GM10266 (cell line): Measurements from ENCODE around the gene ZDHHC11.
"Not testable (repeated sequence)": the region's sequence is repeated elsewhere in the genome, so short reads cannot be mapped to it uniquely, and the experiment has no call there.

Source experiments
- DNase-seq: peaks from one replicate; pipeline ENCODE4 v3.0.0; 2012; ENCODE audit errors: extremely low spot score
- TF ChIP-seq, protein P1 (sequence below): IDR thresholded peaks from 2 replicates; pipeline ENCODE4 v1.5.1; 2012; ENCODE audit warnings: mild to moderate bottlenecking, low read depth; ENCODE audit not compliant: control insufficient read depth, insufficient read depth; ENCODE audit errors: missing control alignments

Gene ZDHHC11

DNA sequence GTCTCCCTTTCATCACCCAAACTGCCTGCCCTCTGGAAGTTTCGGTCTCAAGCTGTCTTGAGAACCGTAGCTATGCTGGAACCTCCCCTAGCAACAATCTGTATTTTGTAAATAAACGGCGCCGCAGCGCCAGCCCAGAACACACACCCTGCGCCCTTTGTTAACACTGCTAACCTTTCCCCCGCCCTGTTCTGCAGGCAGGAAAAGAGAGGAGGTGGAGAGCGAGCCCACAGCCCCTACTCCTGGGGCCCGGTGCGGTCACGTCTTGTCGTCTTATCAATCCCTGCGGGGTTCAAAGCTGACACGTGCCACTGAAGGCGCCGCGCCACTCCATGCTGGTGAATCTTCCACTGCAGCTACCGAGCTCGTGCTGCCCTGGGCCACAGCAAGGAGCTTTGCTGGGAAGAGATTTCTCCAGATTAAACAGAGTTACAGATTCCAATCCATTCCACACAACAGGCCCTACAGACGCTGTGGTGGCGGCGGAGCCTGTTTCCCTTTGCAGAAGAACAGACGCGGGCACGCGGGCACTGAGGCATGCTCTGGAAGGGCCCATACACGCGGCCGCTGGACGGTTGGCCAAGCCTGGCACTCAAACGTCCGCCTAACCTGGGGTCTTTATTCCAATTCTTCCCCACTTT is 91.6 kb downstream of the ZDHHC11 start:
- no peak for DNase-seq
- TF ChIP-seq, protein P1, sequence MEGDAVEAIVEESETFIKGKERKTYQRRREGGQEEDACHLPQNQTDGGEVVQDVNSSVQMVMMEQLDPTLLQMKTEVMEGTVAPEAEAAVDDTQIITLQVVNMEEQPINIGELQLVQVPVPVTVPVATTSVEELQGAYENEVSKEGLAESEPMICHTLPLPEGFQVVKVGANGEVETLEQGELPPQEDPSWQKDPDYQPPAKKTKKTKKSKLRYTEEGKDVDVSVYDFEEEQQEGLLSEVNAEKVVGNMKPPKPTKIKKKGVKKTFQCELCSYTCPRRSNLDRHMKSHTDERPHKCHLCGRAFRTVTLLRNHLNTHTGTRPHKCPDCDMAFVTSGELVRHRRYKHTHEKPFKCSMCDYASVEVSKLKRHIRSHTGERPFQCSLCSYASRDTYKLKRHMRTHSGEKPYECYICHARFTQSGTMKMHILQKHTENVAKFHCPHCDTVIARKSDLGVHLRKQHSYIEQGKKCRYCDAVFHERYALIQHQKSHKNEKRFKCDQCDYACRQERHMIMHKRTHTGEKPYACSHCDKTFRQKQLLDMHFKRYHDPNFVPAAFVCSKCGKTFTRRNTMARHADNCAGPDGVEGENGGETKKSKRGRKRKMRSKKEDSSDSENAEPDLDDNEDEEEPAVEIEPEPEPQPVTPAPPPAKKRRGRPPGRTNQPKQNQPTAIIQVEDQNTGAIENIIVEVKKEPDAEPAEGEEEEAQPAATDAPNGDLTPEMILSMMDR: no peak

GRCh38 chr5:758698-759053 is 92.1 kb downstream of the ZDHHC11 start:
- TF ChIP-seq, protein P1: no peak
- no peak for DNase-seq

DNA sequence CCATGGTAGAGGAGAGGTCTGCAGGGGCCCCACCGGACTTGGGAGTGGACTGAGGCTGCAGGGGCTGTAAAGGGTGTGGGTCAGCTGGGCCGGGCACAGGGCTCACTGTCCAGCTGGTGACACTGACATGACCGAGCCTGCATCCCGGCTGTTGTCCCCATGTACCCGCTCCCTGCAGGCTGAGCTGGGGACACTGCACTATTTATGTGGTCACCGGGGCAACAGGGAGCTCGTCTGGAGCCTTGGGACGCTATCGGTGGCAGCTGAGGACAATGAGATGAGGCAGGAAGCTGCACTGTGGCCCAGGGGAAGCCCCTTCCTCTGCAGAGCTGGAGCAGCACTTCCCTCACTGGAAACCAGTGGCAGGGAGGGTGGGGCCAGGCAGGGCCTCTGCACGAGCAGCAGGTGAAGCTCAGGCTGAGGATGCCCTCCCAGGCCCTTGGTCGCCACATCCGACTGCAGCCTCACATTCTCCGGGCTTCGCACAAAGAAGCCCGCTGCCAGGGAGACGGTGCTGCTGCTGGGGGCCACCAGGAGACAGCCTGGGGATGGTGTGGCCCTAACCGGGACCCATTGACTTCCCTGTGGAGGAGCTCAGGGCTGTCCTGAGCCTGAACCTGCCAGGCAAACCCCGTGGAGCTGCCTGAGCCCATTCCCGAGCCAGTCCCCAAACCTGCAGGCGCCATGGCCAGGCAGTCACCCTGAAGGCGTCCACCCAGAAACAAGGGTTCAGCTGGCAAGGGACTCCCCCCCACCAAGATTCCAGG is 92.7 kb downstream of the ZDHHC11 start:
- DNase-seq: peak; percentile 21
- TF ChIP-seq, protein P1: no peak

DNA sequence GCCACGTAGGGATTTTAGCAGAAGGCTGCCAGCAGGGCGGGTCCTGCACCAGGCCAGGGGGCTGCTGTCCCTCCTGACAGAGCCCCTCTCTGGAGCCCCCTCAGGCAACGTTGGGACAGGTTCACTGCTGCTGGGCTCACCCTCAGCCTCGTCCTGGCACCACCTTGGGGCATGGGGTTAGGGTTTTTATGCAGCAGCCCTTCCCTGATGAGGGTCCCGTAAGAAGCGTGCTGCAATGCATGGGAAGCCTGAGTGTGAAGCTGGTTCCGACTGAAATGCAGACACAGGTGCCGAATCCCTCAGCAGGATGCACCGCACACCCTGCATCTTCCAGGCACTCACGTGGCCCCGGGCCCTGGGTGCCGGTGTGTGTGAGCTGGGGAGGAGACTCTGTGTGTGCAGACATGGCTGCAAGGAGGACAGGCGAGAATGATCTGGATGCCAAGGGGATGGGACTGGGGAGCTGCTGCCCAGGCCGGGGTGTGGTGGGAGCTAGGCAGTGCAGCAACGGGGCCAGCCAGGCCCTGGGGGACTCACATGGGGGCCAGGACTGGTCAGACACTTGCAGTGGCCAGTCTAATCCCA is 93.3 kb downstream of the ZDHHC11 start:
- peak; percentile 23 for DNase-seq
- TF ChIP-seq, protein P1: no peak

- TF ChIP-seq, protein P1: no peak
- DNase-seq: no peak
These were observed 93.9 kb downstream of the ZDHHC11 start for GRCh38 chr5:756865-757345.

DNA sequence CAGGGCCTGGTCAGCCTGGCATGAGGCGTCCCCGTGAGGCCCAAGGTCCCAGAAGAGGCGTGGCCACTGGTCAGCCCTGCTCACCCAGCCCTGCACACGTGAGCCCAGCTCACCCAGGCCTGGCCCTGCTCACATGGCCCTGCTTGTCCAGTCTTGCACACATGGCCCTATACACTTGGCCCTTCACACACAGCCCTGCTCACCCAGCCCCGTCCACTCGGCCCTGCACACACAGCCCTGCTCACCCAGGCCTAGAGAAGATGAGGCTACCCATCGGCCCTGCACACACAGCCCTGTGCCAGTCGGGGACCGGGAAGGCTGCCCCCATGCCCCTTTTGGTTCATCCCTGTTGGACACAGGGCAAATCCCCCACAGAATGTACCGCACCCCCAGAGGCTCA is 94.6 kb downstream of the ZDHHC11 start:
- no peak for DNase-seq
- TF ChIP-seq, protein P1: no peak

- not testable (repeated sequence) for DNase-seq
These were observed 96.6 kb downstream of the ZDHHC11 start for GRCh38 chr5:754143-754632.

- not testable (repeated sequence) for DNase-seq
These were observed 97.1 kb downstream of the ZDHHC11 start for GRCh38 chr5:753567-754142.

GRCh38 chr5:752532-753115 is 98.2 kb downstream of the ZDHHC11 start:
- not testable (repeated sequence) for DNase-seq

DNA sequence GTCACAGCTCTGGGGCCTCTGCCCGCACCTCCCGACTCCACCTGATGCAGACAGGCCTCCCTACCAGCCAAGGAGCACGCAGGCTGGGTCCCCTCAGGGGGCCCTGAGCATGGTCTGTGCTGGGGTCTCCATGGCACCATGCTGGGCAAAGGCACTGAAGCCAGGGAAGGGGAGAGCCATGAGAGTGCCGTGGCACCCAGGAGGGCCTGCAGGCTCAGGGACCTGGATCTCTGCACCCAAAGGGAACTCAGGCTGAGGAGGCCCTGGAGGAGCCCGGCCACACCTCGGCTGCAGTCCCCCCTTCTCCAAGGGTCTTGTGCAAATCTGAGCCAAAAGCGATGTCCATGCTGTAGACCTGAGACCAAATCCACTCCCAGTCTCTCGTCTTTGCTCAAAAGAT is 98.8 kb downstream of the ZDHHC11 start:
- not testable (repeated sequence) for DNase-seq
